WTC11 (cell line): ENCODE data around the gene NFX1. TPM values are rescaled to one million over a fixed set of nuclear protein-coding genes. Genes with fewer than 3 reads are reported as not detected.

Source experiments
- ATAC-seq: fragments of 200-7000 bp; cut with Tn5 transposase; 2 replicates; pipeline ENCODE4 v1.10.0; 2021; ENCODE audit warnings: mild to moderate bottlenecking, moderate library complexity
- CTCF ChIA-PET: fragments of 300-600 bp; sonication (Branson Sonifier 250); formaldehyde crosslinking; loops from one replicate; lab custom pipeline; 2021; ENCODE audit warnings: antibody characterized with exemption; lab: Charles Lee
- POLR2A ChIA-PET: fragments of 350-600 bp; sonication (Branson Sonifier 250); formaldehyde crosslinking; loops from one replicate; lab custom pipeline; 2021; ENCODE audit warnings: antibody characterized with exemption; lab: Charles Lee
- DNase-seq: peaks from one replicate; pipeline ENCODE4 v3.0.0; 2021; ENCODE audit warnings: low spot score
- H3K27ac Mint-ChIP-seq: 2 replicates; pipeline ENCODE4 v1.8.0; 2021; ENCODE audit warnings: mixed read lengths
- H3K27me3 Mint-ChIP-seq: 2 replicates; pipeline ENCODE4 v1.8.0; 2021; ENCODE audit warnings: low read depth, mild to moderate bottlenecking, moderate library complexity, mixed read lengths
- H3K36me3 Mint-ChIP-seq: 2 replicates; pipeline ENCODE4 v1.8.0; 2021; ENCODE audit warnings: mixed read lengths
- H3K4me1 Mint-ChIP-seq: 2 replicates; pipeline ENCODE4 v1.8.0; 2022; ENCODE audit warnings: mixed read lengths
- H3K4me3 Mint-ChIP-seq: 2 replicates; pipeline ENCODE4 v1.8.0; 2021; ENCODE audit warnings: mild to moderate bottlenecking, moderate library complexity, mixed read lengths
- H3K9me3 Mint-ChIP-seq: 2 replicates; pipeline ENCODE4 v1.8.0; 2021; ENCODE audit warnings: mixed read lengths
- ATF2 ChIP-seq: sonication (generic); formaldehyde crosslinking; IDR thresholded peaks from 2 replicates; pipeline ENCODE4 v1.8.1; 2022; ENCODE audit warnings: low read depth, missing genetic modification reagents, borderline replicate concordance
- ELF4 ChIP-seq: sonication (generic); formaldehyde crosslinking; IDR thresholded peaks from 2 replicates; pipeline ENCODE4 v1.8.1; 2022; ENCODE audit warnings: low read depth, mild to moderate bottlenecking, moderate library complexity, missing genetic modification reagents
- FOXK1 ChIP-seq: sonication (generic); formaldehyde crosslinking; IDR thresholded peaks from 2 replicates; pipeline ENCODE4 v1.8.0; 2022; ENCODE audit warnings: mild to moderate bottlenecking, moderate library complexity, missing genetic modification reagents
- GABPB1 ChIP-seq: sonication (generic); formaldehyde crosslinking; IDR thresholded peaks from 2 replicates; pipeline ENCODE4 v1.8.1; 2023; ENCODE audit warnings: mild to moderate bottlenecking, missing genetic modification reagents
- MAX ChIP-seq: sonication (generic); formaldehyde crosslinking; IDR thresholded peaks from 2 replicates; pipeline ENCODE4 v1.8.0; 2022; ENCODE audit warnings: mild to moderate bottlenecking, missing genetic modification reagents
- MXD4 ChIP-seq: fragments of 250-450 bp; sonication (Bioruptor Pico); IDR thresholded peaks from 2 replicates; pipeline ENCODE4 v1.8.0; 2021; ENCODE audit warnings: mild to moderate bottlenecking, moderate library complexity, borderline replicate concordance
- RELA ChIP-seq: sonication (generic); formaldehyde crosslinking; IDR thresholded peaks from 2 replicates; pipeline ENCODE4 v1.8.1; 2022; ENCODE audit warnings: missing genetic modification reagents, mild to moderate bottlenecking, borderline replicate concordance
- RORB ChIP-seq: fragments of 250-450 bp; sonication (Bioruptor Pico); IDR thresholded peaks from 2 replicates; pipeline ENCODE4 v1.9.0; 2021; ENCODE audit warnings: mild to moderate bottlenecking
- SMAD4 ChIP-seq: sonication (generic); formaldehyde crosslinking; IDR thresholded peaks from 2 replicates; pipeline ENCODE4 v1.8.0; 2022; ENCODE audit warnings: mild to moderate bottlenecking, missing genetic modification reagents
- SOX15 ChIP-seq: fragments of 250-450 bp; sonication (Bioruptor Pico); IDR thresholded peaks from 2 replicates; pipeline ENCODE4 v1.9.0; 2021; ENCODE audit warnings: mild to moderate bottlenecking
- TCF7 ChIP-seq: sonication (generic); formaldehyde crosslinking; IDR thresholded peaks from 2 replicates; pipeline ENCODE4 v1.8.0; 2022; ENCODE audit warnings: mild to moderate bottlenecking, low read depth, missing genetic modification reagents, moderate library complexity
- TEAD4 ChIP-seq: sonication (generic); formaldehyde crosslinking; IDR thresholded peaks from 2 replicates; pipeline ENCODE4 v1.8.0; 2022; ENCODE audit warnings: mild to moderate bottlenecking, missing genetic modification reagents
- USF1 ChIP-seq: sonication (generic); formaldehyde crosslinking; IDR thresholded peaks from 2 replicates; pipeline ENCODE4 v1.8.0; 2022; ENCODE audit warnings: mild to moderate bottlenecking, missing genetic modification reagents
- USF2 ChIP-seq: sonication (generic); formaldehyde crosslinking; IDR thresholded peaks from 2 replicates; pipeline ENCODE4 v1.8.1; 2023; ENCODE audit warnings: mild to moderate bottlenecking, missing genetic modification reagents, moderate library complexity
- ZNF396 ChIP-seq: fragments of 250-450 bp; sonication (Bioruptor Pico); IDR thresholded peaks from 2 replicates; pipeline ENCODE4 v1.8.0; 2021; ENCODE audit warnings: mild to moderate bottlenecking, moderate library complexity, borderline replicate concordance
- ZNF425 ChIP-seq: fragments of 250-450 bp; sonication (Bioruptor Pico); conservative IDR thresholded peaks from 2 replicates; pipeline ENCODE4 v1.9.0; 2021; ENCODE audit warnings: mild to moderate bottlenecking
- total RNA-seq: library from RNA; stranded (reverse); gene quantifications from 3 replicates; pipeline ENCODE4 v1.2.3, GENCODE V29; 2021
- TF ChIP-seq, protein P1 (sequence below): fragments of 200-600 bp; IDR thresholded peaks from 2 replicates; pipeline ENCODE4 v1.8.0; 2022; ENCODE audit warnings: antibody characterized with exemption

Gene NFX1
- total RNA-seq, 1 experiment from 2014 or later, result 30.9 TPM

- TF ChIP-seq MXD4 (CRISPR knock-in tag), result no peak
- TF ChIP-seq ATF2 (CRISPR knock-in tag), result no peak
- no peak for TF ChIP-seq RELA (CRISPR knock-in tag)
- no peak for TF ChIP-seq TEAD4 (CRISPR knock-in tag)
- TF ChIP-seq ZNF396 (CRISPR knock-in tag), result no peak
Measured at GRCh38 chr9:33414268-33414667, 124.0 kb downstream of the NFX1 start (continued).

- Mint-ChIP-seq H3K27me3 (no peaks in the 10 kb centered on the region), H3K4me1 (peaks cover 7% of the 10 kb centered on the region), H3K9me3 (peaks cover 7% of the 10 kb centered on the region; the same call in 1 of the 2 replicates), H3K27ac (no peak overlapping the region), H3K36me3 (no peaks in the 10 kb centered on the region), H3K4me3 (no peak overlapping the region)
- DNase-seq, result no peak
- ATAC-seq, result no peak
- ChIA-PET POLR2A (no interaction called here), CTCF (interaction anchor here (0.7 to 5.7 kb wide), 30 partner anchors 8 to 307 kb away, joined by 3 to 84 read pairs (median 4); partner anchors contain the start of genes AQP3, NFX1 and NOL6)
- TF ChIP-seq FOXK1 (no peak), MXD4 (CRISPR knock-in tag) (no peak), USF1 (CRISPR knock-in tag) (no peak), ZNF396 (CRISPR knock-in tag) (no peak), SOX15 (CRISPR knock-in tag) (no peak)
Measured at GRCh38 chr9:33414889-33415500, 124.7 kb downstream of the NFX1 start.

- Mint-ChIP-seq H3K27ac (no peak overlapping the region), H3K4me1 (peaks cover 7% of the 10 kb centered on the region), H3K27me3 (no peaks in the 10 kb centered on the region), H3K4me3 (no peak overlapping the region), H3K9me3 (peaks cover 7% of the 10 kb centered on the region; the same call in 1 of the 2 replicates), H3K36me3 (no peaks in the 10 kb centered on the region)
- ATAC-seq, result peak; percentile 95
- no peak for TF ChIP-seq USF2
- TF ChIP-seq GABPB1 (CRISPR knock-in tag), result peak; percentile 96
- TF ChIP-seq SOX15 (CRISPR knock-in tag), result no peak
- no peak for TF ChIP-seq ELF4 (CRISPR knock-in tag)
- no peak for TF ChIP-seq SMAD4 (CRISPR knock-in tag)
- TF ChIP-seq RORB (CRISPR knock-in tag), result no peak
- TF ChIP-seq MAX, result peak; percentile 42; the same call in 1 of the 2 replicates
- no peak for TF ChIP-seq ZNF425
- TF ChIP-seq, protein P1, sequence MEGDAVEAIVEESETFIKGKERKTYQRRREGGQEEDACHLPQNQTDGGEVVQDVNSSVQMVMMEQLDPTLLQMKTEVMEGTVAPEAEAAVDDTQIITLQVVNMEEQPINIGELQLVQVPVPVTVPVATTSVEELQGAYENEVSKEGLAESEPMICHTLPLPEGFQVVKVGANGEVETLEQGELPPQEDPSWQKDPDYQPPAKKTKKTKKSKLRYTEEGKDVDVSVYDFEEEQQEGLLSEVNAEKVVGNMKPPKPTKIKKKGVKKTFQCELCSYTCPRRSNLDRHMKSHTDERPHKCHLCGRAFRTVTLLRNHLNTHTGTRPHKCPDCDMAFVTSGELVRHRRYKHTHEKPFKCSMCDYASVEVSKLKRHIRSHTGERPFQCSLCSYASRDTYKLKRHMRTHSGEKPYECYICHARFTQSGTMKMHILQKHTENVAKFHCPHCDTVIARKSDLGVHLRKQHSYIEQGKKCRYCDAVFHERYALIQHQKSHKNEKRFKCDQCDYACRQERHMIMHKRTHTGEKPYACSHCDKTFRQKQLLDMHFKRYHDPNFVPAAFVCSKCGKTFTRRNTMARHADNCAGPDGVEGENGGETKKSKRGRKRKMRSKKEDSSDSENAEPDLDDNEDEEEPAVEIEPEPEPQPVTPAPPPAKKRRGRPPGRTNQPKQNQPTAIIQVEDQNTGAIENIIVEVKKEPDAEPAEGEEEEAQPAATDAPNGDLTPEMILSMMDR, result peak; percentile 51
- no peak for TF ChIP-seq TCF7 (CRISPR knock-in tag)
- ChIA-PET POLR2A (no interaction called here), CTCF (interaction anchor here (0.6 to 5.7 kb wide), 36 partner anchors 9 to 730 kb away, joined by 3 to 84 read pairs (median 4); partner anchors contain the start of genes AQP3, NFX1 and NOL6)
- peak; percentile 88 for DNase-seq
Measured at GRCh38 chr9:33415501-33416038, 125.3 kb downstream of the NFX1 start.
